ENCODE results near the gene BUD23. TPM values are rescaled to one million over a fixed set of nuclear protein-coding genes. Genes with fewer than 3 reads are reported as not detected.
"Not testable (repeated sequence)": the region's sequence is repeated elsewhere in the genome, so short reads cannot be mapped to it uniquely, and the experiment has no call there.

BUD23 gene
- total RNA-seq, 1 donor from 2014 or later: 42.6 TPM

DNA sequence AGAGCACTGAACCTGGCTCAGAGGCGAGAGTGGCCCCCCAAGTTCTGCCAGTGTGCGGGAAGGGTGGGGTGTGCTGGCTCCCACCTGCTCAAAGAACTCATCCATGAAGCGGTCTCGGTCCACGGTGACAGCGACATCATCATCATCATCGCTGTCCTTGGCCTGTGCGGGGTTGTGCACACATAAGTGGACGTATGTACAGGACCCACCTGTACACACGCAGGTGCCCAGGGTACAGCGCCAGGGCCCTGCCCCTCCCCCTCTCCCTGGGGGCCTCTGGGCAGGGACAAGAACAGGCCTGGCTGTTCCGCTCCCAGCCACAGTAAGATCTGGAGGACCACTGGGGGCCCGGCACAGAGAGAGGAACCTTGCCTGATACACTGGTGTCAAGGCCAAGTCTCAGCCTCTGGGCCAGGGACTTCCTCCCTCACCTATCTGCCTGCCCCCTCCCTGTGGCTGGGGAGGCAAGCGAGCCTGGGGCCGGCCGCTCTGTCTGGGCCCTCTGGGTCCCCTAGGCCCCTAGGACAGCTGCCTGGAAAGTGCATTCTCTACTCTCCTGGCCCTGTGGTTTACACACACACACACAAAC, 25.7 kb downstream of the BUD23 start:
- H3K27ac Mint-ChIP-seq (ENCODE audit: unreplicated experiment): no peak overlapping the region
- no peaks in the 10 kb centered on the region for H3K27me3 Mint-ChIP-seq (ENCODE audit: low read depth)
- DNase-seq (ENCODE audit: low spot score): no peak
- H3K36me3 Mint-ChIP-seq (ENCODE audit: low read depth): peaks cover 8% of the 10 kb centered on the region
- H3K9me3 Mint-ChIP-seq (ENCODE audit: low read depth): no peaks in the 10 kb centered on the region
- H3K4me1 Mint-ChIP-seq (ENCODE audit: low read depth): peaks cover 48% of the 10 kb centered on the region
- TF ChIP-seq CTCF (IDR thresholded peaks at IDR 0.05): no peak
- no peak overlapping the region for H3K4me3 Mint-ChIP-seq (ENCODE audit: unreplicated experiment)

DNA sequence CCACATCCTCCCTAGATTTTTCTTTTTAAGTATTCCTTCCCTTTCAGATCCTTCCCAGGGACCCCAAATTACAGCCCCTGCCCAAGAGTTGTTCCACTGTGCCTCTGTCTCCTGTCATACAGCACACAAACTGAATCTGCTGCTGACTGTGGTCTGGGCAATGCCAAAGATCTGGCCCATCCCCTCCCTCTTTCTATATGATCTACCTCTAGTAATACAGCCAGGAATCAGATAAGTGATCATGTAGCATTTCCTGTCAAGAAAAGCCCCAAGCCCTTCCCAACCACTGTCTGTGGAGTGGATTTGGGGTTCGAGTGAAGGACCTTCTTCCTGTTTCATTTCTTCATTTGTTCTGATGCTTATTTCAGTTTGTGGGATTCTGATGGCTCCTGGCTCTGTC, 29.4 kb downstream of the BUD23 start:
- TF ChIP-seq CTCF (IDR thresholded peaks at IDR 0.05): no peak
- Mint-ChIP-seq H3K27ac (ENCODE audit: unreplicated experiment) (no peak overlapping the region), H3K27me3 (ENCODE audit: low read depth) (no peaks in the 10 kb centered on the region), H3K4me1 (ENCODE audit: low read depth) (peaks cover 37% of the 10 kb centered on the region), H3K9me3 (ENCODE audit: low read depth) (no peaks in the 10 kb centered on the region), H3K36me3 (ENCODE audit: low read depth) (peaks cover 8% of the 10 kb centered on the region), H3K4me3 (ENCODE audit: unreplicated experiment) (no peak overlapping the region)
- no peak for DNase-seq (ENCODE audit: low spot score)

GRCh38 chr7:73713319-73713718, 29.9 kb downstream of the BUD23 start:
- DNase-seq (ENCODE audit: low spot score); H3K9me3 Mint-ChIP-seq (ENCODE audit: low read depth); H3K27me3 Mint-ChIP-seq (ENCODE audit: low read depth); H3K27ac Mint-ChIP-seq (ENCODE audit: unreplicated experiment); H3K36me3 Mint-ChIP-seq (ENCODE audit: low read depth); H3K4me3 Mint-ChIP-seq (ENCODE audit: unreplicated experiment): not testable (repeated sequence)
- peaks cover 41% of the 10 kb centered on the region for H3K4me1 Mint-ChIP-seq (ENCODE audit: low read depth)

DNA sequence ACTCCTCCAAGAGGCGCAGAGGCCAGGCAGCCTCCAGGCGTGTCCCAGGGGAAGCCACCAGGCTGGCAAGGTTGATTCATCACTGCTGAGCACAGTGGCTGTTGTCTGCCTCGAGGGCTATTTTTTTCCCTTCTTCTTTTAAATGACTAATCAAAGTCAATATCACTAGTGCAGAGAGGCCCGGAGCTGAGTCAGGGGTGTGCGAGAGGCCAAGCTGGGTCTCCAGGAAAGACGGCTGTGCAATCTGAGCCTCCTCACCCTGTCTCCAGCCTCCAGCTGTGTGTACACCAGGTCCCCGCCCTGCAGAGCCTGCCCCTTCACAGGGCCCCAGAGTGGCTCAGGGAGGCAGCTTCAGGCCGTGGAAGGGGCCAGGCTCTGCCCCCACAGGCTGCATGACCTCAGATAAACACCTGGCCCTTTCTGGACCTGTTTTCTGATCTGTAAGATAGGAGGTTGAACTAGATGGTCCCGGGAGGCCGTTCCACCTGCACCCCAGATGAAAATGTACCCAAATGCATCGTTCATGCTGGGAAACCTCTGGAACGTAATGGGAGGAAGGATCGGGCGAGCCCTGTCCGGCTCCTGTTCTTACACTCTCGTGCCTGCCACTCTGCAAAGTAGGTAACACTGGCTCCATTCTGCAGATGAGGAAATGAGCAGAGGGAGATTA, 32.4 kb downstream of the BUD23 start:
- Mint-ChIP-seq H3K4me1 (ENCODE audit: low read depth) (peaks cover 49% of the 10 kb centered on the region), H3K27ac (ENCODE audit: unreplicated experiment) (peak overlapping the region; percentile 90), H3K9me3 (ENCODE audit: low read depth) (no peaks in the 10 kb centered on the region), H3K27me3 (ENCODE audit: low read depth) (no peaks in the 10 kb centered on the region), H3K36me3 (ENCODE audit: low read depth) (peaks cover 7% of the 10 kb centered on the region), H3K4me3 (ENCODE audit: unreplicated experiment) (peak overlapping the region; percentile 16)
- no peak for DNase-seq (ENCODE audit: low spot score)
- no peak for TF ChIP-seq CTCF (IDR thresholded peaks at IDR 0.05)

DNA sequence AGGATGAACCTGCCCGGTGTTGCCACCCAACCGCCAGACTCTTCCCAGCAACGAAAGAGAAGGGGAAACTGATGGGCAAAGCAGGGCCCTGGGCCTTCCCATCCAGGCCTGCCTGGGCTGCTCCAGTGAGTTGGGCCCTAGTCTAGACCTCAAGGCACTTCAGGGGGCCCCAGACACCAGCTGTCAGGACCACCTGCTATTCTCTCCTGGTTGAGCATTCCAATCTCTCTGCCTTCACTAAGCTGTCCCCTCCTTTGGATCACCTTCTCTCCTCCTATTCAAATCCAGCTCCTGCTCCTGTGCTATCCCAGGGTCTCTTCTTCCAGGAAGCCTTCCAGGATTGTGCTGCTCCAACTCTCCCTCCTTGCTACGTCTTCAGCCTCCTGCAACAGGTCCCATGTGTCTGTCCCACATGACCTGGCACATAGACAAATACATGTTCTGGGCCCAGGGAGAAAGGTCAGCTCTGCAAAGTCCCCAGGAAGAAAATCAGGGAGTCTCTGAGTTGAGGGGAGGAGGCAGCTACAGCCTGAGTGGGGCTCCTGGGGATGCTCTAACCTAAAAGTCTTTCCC, 33.0 kb downstream of the BUD23 start:
- Mint-ChIP-seq H3K4me1 (ENCODE audit: low read depth) (peaks cover 55% of the 10 kb centered on the region), H3K4me3 (ENCODE audit: unreplicated experiment) (peak overlapping the region; percentile 16), H3K27ac (ENCODE audit: unreplicated experiment) (peak overlapping the region; percentile 90), H3K27me3 (ENCODE audit: low read depth) (no peaks in the 10 kb centered on the region), H3K36me3 (ENCODE audit: low read depth) (peaks cover 7% of the 10 kb centered on the region), H3K9me3 (ENCODE audit: low read depth) (no peaks in the 10 kb centered on the region)
- no peak for DNase-seq (ENCODE audit: low spot score)
- TF ChIP-seq CTCF (IDR thresholded peaks at IDR 0.05): no peak
